Fibroblast of skin of left quadriceps (primary cell): ENCODE results near the gene MAP3K7.

Experiments
- DNase-seq, 2 experiments: peaks; one replicate each; pipeline ENCODE4 v3.0.0-alpha.2; 2013; ENCODE audit warnings: low read depth in 2 of 2

The MAP3K7 gene

DNA sequence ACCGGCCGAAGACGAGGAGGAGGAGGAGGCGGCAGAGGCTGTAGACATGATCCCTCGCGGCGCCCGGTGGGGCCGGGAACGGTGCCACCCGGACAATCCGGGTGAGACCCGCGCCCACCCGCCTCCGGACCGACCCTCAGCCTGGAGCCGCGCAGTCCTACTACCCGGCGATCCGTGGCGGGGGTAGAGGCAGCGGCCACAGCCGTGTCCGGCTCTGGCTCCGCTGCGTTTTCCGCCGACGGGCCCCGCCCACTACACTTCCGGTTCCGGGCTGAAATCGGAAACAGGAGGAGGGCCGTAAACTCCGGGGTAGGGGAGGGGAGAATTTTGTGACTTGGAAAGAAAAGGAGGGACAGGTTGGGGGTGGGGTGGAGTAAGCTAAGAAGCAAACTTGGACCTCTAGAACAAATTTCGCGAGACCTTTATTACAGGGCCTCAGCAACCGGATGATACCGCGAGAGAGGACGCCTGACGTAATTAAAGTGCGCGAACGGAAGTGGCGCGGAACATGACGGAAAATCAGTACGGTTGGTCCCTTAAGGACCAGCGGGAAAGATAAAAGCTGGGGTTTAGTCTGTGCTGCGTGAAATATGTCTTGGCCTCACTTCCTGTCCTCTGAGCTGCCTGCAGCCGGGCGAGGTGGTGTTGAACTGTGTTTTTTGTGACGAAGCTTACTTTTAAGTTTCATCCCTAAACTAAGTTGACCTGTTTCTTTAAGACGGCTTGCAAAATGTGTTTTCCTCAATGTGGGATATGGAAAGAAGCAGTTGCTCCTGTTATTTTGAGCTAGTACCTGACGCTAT is at the start of gene MAP3K7:
MAP3K7 (minus strand) TSS at position 237 of the 803 bp plus-strand sequence; CDS start at position 48, 189 bp downstream.
- DNase-seq, result peak; percentile 96 to 97

- DNase-seq, result no peak
These were observed 44.2 kb upstream of the MAP3K7 start for GRCh38 chr6:90631046-90631445.

DNA sequence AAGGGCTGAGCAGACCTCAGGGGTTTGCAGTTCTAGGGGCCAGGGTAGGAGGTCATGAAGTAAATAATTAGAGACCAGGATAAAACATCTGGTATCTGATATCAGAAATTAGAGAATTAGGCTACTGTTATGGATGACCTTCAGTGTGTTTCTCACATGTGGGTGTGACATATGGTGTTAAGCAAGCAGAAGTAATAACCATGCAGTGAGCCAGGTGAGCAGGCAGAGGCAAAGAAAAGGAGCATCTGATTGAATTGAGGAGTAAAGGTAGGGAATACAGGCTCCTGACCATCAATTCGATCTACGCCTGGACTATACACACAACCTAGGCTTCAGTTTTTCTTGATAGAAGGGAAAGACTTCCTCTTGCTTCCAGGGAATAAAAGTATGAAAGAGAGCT is 34.7 kb upstream of the MAP3K7 start:
- DNase-seq, result no peak

GRCh38 chr6:90619221-90619620 is 32.3 kb upstream of the MAP3K7 start:
- DNase-seq, result no peak

GRCh38 chr6:90612313-90612680 is 25.4 kb upstream of the MAP3K7 start:
- DNase-seq, result no peak

- DNase-seq, result no peak
These were observed 24.9 kb upstream of the MAP3K7 start for GRCh38 chr6:90611543-90612312.

GRCh38 chr6:90610751-90611542 is 24.1 kb upstream of the MAP3K7 start:
- no peak for DNase-seq

DNA sequence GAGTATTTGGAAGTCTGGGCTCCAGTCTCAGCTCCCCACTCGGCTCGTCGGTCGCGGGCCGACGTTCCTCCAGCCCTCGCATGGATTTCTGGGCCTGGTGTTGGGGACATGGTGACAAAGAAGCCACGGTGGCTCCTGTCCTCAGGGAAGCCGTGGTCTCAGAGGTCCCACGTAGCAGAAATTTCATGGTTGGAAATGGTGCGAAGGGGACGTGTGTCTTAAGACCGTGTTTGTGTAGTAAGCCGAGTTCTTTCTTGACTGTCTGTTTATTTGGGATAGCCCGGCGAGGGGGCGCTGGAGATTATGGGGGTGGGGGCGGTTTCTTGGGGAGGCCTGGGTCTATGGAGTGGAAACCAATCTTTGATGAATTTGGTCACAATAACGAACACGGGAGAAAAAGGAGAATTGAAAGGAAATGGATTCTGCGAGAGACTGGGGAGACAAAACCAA is 23.5 kb upstream of the MAP3K7 start:
- no peak for DNase-seq

GRCh38 chr6:90605749-90606340 is 19.0 kb upstream of the MAP3K7 start:
- no peak for DNase-seq

- no peak for DNase-seq
These were observed 17.7 kb upstream of the MAP3K7 start for GRCh38 chr6:90604546-90604945.

DNA sequence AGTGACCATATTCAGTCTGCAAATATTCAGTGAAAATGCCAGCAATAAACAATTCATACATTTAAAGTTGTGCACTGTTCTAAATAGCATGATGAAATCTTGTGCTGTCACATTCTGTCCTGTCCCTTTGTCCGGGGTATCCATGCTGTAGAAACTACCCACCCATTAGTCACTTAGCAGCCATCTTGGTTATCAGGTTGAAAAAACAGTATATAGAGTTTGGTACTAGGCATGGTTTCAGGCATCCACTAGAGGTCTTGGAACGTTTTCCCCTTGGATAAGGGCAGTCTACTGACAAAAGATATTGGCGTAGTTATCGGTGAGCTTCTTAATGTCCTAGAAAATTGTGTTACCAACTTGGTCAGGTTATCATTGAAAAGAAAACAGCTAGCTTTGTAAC is 12.3 kb upstream of the MAP3K7 start:
- no peak for DNase-seq

DNA sequence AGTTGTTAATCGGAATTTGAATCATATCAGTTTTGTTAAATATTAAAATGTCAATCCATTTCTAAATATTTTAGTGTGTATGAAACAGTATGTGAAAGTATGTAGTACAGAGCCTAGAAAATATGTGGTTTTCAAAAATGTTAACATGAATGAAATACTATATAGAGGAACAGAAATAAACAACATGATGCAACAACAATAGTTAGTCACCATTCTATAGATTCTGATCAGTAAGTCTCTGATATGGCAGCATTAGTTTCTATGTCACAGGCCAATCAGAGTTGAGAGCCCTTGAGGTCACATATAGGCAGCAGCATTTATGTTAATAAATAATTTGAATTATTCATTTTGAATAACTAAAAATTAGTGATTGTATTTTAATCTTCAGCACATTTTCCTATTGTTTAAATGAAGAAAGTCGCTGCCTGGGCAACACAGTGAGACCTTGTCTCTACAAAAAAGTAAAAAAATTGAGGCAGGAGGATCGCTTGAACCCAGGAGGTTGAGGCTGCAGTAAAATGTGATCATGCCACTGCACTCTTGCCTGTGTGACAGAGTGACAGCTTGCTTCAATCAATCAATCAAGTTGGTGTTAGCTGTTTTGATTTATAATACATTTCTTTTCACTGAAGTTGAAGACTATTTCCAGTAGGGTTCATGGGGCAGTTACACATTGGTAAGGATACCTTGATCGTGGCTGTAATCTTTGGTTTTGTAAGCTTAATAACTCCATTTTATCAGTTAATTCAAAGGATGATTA is 11.5 kb upstream of the MAP3K7 start:
- DNase-seq, result no peak

DNA sequence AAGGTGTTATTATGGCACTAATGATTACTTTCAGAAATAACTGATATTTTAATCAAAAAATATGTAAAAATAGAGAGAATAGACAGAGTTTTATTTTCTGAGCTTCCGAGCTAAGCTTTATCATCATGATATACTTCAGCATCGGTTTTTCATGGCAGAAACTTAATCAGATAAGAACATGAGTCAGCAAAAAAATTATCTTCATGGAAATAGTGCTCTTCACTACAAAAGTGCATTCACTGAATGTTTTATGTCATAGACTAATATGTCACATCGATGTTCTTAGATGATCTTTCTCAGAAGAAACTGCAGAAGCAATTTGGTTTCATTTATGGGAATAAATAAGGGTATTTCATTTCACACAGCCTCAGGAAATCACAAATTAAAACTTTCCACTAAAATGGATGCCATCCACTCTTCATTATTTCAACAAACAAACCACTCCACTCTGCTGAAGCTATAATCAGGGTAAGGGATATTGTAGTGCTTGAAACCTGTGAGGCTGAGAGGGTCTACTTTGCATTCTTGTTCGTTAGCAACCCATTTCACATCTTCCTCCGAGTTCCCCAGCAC is 10.2 kb upstream of the MAP3K7 start:
- DNase-seq, result no peak

GRCh38 chr6:90595854-90596253 is 9.0 kb upstream of the MAP3K7 start:
- DNase-seq, result no peak

DNA sequence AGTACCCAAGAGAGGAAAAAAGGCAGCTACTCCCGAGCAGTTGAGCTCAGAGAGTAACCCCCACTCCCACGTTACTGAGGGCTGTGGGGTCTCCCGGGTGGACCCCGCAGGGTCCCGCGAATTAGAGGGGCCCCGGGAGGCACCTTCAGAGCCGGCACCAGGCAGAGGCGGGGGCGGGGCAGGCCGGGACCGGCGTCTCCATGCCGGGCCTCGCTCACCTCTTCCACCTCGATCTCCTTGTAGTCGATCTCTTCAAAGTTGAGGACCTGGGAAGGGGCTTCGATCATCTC is 381 bp downstream of the MAP3K7 start:
- DNase-seq, result no peak

DNA sequence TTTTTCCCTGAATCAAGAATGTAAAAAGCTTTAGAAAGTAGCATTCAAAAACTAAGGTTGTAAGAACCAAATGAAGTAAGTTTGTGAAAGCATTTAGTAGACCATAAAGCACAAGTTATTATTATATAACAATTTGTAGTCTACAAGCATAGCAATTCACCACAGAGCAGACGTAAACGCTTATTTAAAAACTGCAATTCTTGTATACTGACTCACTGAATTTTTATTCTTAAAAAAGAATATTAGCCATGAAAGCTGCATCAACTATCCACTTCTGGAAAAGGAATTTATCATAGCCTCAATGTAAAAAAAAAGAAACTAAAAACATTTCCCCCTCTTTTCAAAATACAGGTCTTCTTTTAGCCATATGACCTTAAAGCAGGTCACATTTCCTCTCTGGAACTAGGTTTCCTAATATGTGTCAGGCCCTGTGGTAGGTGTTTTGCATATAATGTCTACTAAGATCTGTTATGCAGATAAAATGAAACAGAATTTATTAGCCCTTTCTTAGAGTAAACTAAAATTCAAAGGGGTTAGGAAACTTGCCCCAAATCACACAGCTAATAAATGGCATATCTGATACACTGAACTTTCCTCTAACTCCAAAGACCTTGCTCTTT is 2.1 kb downstream of the MAP3K7 start:
- no peak for DNase-seq

DNA sequence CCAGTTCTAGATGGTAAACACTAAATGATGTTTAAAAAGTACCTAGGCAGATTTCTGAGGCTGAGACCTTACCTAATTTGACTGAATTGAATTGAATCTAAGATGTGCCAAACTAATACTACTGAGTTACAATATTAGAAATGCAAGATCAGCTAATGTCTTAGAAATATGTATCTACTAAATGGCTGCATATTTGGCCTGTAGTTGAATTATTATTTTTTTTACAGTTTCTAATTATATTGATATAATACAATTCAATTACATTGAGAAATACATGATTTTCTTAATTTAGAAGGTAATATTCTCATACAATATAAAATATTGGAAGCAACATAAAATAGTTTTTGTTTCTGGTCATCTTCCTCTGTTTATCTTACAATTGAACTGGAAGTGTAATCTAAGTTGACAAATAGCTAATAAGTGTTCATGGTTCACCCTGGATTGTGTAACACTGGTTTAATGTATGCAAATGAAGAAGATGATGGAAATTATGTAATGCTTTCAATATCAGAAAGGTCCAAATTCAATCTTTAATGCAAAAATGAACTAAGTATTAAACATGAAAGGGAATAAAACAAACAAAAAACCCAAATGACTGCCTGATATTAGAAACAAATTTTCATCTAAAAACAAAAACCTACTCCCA is 2.9 kb downstream of the MAP3K7 start:
- no peak for DNase-seq

DNA sequence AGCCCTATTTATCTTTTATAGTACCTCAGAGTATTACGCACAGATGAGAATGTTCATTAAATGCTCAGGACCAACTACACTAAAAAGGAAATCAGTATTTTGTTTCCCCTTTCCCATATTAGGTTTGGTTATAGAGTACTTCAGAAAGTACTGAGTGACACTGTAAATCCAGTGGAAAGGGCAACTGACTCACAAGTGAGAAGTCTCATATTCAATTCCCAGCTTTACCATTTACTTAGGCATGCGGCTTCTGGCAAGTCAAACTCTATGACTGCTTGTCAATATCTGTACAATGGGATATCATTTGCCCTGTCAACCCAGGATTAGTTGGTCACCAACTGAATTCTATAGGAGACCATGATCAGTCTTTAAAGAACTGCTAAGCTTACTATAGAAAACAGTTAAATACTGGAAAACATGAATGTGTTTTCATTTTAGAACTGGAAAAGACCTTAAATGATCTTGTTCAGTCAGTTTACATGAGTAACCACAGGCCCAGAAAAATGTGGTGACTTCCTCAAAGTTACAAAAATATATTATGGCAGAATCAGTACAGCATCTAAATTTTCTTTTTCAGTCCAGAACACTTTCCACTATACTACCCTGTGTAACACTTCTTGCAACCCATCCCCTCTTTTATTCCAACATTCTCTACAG is 3.6 kb downstream of the MAP3K7 start:
- DNase-seq, result no peak

- DNase-seq, result no peak
These were observed 5.7 kb downstream of the MAP3K7 start for GRCh38 chr6:90581146-90581545.
